Stimulated activated CD8-positive, alpha-beta memory T cell treated with anti-CD3 and anti-CD28 coated beads, Interleukin-15, amount 100 ng/mL, for 48 hours (primary cell): ENCODE results near the gene MBP.
"Not testable (repeated sequence)": the region's sequence is repeated elsewhere in the genome, so short reads cannot be mapped to it uniquely, and the experiment has no call there.

Experiments
- DNase-seq, 2 donors: peaks; one replicate each; pipeline ENCODE4 v3.0.0-alpha.2; 2020; ENCODE audit warnings: low read depth in 2 of 2

The MBP gene

GRCh38 chr18:76972846-76973519, 159.6 kb downstream of the MBP start:
- no peak for DNase-seq

GRCh38 chr18:76972241-76972640, 160.3 kb downstream of the MBP start:
- DNase-seq: no peak

DNA sequence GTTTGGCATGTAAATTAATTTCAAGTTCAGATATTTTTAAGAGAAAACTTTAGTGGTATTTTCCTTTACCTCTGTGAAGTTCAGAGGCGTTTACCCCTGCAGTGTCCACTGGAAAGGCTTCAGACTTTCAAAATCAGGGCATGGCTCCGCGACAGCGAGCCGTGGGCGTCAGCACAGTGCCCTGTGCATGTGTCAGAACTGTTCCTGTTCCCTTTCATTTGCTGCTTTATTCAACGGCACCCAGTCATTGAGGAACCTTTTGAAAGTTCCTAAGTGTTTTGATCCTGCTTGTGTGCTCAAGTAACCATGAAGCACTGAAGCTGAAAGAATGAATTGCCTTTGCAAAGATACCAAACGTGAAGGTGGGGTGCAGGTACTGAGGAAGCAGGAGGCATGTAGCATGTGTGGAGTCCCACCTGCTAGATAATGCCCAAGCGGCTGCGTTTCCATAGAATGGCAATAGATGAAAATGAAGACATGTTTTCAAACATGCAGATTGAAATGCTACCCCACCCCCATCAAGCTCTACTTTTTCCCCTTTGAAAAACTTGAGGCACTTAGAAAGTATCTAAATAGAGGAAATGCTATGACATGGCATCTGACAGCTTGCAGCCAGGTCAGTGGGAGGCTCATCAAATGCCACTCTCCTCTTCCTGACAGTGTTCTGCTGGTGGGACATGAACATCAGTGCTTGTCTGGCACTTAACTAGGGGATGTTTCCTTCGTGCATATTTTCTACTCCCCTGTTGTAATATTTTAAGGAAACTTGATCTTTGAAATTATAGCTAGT, 161.6 kb downstream of the MBP start:
- DNase-seq: no peak

DNA sequence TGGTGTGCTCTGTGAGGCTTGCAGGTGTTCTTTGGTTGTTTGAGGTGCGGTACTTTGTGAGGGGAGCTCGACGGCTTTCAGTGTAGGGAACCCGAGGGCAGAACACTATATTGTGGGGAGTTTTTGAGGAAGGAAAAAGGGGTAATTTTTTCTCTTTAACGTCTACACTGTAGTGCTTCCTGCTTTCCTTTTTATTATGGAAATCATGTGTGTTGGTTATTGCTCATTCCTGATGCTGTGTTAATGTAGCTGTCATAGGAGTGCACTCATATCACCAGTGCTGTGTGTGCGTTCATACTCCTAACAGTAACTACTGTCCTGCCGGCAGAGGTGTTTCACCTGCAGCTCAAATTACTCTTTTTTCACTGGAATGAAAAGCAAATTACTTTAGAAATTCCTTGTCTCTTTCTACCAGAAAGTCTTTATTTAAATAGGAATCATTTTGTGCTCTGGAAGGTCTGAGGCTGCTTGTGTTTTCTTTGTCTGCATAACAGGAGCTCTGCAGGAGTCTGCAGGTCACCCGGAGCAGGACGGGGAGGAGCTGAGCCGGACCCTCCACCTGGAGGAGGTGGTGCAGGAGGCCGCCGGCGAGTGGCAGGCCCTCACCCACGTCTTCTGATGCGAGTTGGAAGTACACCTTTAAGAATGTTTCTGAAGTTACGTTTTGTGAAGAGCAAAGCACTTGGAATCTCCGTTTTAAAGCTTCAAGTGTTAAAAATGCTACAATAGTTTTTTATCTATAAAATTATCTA, 164.7 kb downstream of the MBP start:
- DNase-seq: no peak

- not testable (repeated sequence) for DNase-seq
Measured at GRCh38 chr18:76967299-76967698, 165.3 kb downstream of the MBP start.

- DNase-seq: not testable (repeated sequence)
Measured at GRCh38 chr18:76965555-76966151, 166.9 kb downstream of the MBP start.

- DNase-seq: no peak
Measured at GRCh38 chr18:76963936-76964335, 168.6 kb downstream of the MBP start.

- no peak for DNase-seq
Measured at GRCh38 chr18:76962851-76963250, 169.7 kb downstream of the MBP start.

DNA sequence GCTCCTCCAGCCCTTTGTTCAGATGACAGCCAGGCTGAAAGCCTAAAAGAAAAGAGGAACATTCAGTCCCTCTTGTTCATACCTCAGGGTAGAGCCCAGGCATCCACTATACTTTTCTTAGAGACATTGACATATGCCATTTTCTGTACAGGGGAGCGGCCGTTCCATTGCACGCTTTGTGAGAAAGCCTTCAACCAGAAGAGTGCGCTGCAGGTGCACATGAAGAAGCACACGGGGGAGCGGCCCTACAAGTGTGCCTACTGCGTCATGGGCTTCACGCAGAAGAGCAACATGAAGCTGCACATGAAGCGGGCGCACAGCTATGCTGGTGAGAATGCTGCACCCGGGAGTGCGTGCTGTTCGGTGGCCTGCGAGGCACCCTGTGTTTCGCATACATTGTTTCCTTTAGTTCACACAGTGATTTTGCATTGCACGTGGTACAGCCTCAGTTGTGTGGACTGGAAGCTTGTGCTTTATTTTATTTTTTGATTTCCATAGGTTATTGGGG, 172.0 kb downstream of the MBP start:
- DNase-seq: no peak

- DNase-seq: no peak
Measured at GRCh38 chr18:76959605-76960004, 173.0 kb downstream of the MBP start.

- DNase-seq: no peak
Measured at GRCh38 chr18:76958692-76959341, 173.8 kb downstream of the MBP start.

DNA sequence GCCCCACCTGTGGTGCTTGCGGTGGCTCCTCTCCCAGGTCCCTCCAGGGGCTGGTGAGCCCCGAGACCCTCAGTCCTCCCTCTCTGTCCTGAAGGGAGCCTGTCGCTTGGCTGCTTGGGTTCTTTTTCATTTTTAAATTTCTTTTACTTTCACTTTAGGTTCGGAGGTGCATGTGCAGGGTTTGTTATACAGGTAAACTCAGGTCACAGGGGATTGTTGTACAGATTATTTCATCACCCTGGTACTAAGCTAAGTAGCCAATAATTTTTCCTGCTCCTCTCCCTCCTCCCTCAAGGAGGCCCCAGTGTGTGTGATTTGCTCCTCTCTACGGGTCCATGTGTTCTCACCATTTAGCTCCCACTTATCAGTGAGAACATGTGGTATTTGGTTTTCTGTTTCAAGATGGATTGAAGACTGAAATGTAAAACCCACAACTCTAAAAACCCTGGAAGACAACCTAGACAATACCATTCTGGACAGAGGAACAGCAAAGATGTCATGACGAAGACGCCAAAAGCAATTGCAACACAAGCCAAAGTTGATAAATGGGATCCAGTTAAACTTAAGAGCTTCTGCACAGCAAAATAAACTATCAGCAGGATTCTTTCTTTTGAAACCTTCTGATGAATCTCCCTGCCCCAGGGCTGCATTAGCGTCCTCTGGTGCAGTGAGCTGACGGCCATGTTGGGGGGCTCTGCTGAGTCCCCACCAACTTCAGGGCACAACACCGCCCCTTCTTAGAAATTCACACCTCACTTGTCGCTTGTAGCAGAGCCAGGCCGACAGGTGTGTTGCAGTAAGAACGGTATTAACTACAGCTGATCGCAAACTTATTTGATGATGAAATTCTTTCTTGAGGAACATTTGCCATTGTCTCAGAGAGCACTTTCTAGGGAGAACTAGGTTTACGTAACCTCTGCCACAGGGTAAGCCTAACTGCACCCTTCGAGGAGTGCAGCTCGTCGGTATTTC, 174.9 kb downstream of the MBP start:
- DNase-seq: no peak

DNA sequence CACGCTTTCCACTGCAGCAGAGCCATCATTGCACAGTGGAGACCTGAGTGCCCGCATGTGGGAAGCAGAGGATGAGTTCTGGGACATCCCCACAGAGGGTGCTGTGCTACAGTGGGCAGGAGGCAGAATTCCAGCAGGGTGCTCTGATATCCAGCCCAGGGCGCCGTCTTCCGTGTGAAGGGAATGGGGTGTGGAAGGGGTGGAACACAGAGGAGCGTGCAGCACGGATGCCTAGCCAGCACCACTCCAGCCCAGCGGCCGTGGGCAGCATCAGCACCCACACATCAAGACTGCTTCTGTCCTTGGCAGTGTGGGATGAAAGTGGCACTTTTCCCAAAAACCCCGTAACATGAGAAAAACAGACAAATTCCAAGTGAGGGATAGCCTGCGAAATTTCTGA, 175.9 kb downstream of the MBP start:
- no peak for DNase-seq

GRCh38 chr18:76955524-76956170, 176.9 kb downstream of the MBP start:
- no peak for DNase-seq

DNA sequence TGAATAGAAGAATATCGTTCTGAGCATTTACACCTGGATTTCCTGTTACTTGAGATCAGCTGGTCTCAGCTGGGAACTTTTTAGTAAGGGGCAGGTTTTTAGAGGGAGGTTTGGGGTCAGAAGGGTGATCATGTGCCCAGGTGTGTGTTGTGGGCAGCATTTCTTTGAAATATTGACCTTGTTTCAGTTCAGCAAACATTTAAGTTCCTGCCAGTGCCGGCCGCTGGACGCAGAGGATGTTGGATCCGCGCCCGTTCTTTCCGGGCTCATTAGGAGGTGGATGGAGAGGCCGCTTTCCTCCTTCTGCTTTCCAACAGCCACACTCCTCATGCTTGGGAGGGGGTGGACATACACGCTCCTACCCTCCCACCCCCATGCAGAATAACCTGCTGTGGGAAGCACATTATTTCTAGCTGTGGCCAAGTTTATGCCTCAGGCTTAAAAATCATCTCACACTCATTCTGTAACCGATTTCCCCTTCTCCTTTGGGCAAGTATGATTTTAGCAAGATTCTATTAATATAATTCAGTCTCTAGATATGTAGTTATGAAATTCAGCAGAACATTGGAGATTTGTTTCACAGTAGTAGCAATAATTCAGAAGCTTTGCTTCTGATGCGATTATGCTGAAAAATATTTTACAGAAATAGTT, 178.9 kb downstream of the MBP start:
- no peak for DNase-seq

DNA sequence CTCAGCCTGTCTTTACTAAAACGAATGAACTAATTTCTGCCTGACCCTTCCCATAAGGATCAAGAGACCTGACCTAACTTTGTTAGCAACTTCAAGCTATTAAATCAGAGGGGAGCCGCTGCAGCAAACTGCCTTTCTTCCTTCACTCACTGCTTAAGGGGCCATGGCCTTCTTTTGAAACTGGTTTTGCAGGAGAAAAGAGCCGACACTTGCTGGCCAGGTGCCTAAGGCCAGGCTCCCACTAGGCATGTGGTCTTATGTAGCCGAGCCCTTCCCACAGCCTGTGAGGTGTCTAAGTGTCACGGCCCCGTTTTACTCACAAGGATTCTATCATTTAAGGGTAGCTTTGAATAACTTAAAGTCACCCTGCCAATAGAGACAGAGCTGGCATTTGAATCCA, 179.4 kb downstream of the MBP start:
- no peak for DNase-seq

DNA sequence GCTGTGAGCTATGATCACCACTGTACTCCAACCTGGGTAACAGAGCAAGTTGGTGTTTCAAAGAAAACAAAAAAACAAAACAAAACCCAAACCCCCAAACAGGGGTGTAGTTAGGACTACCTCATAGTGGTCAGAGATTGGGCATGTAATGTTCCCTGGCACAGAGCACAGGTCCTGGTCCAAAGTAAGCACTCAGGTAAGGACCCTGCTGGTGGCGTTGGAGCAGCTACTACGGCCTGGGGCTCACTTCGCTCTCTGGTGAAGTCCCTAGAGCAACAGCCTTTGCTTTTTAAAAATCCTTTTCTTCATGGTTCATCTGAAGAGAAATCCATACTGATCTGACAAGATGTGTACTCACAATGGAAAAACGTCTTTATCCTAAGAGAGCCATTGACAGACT, 179.8 kb downstream of the MBP start:
- DNase-seq: no peak

DNA sequence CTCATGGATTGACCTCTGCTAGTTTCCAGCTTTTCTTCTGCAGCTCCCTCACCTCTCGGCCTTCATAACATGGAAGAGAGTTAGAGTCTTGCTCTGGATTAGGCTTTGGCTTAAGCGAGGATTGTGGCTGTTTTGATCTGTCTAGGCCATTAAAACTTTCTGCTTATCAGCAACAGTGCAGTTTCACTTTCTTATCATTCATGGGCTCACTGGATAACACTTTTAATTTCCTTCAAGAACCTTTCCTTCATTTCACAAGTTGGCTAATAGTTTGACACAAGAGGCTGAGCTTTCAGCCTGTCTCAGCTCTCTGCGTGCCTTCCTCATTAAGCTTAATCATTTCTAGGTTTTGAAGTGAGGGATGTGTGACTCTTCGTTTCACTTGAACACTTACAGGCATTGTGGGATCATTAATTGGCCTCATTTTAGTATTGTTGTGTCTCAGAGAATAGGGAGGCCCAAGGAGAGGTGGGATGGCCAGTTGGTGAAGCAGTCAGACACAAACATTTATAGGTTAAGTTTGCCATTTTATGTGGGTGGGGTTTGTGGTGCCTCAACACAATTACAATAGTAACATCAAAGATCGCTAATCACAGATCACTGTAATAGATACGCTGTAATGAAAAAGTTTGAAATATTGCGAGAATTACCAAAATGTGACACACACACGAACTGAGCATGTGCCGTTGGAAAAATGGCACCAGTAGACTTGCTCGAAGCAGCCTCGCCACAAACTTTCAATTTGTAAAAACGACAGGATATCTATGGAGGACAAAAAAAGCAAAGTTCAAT, 180.9 kb downstream of the MBP start:
- no peak for DNase-seq

GRCh38 chr18:76948345-76948744, 184.2 kb downstream of the MBP start:
- no peak for DNase-seq
